HL-60 (cell line): Measurements from ENCODE around the gene FARS2.

Source experiments
- DNase-seq, 2 experiments: peaks; one replicate each; pipeline ENCODE4 v3.0.0-alpha.2; 2010 to 2020; ENCODE audit warnings: low read depth in 1 of 2, low spot score in 1 of 2
- H3K27ac ChIP-seq: fragments of 250-450 bp; sonication (Bioruptor Pico); replicated peaks from 2 replicates; pipeline ENCODE4 v1.5.1; 2020; ENCODE audit warnings: mild to moderate bottlenecking, moderate library complexity
- H3K27me3 ChIP-seq: fragments of 250-450 bp; sonication (Bioruptor Pico); 2 replicates; pipeline ENCODE4 v1.5.1; 2021; ENCODE audit warnings: mild to moderate bottlenecking, moderate library complexity; ENCODE audit not compliant: insufficient read depth, poor library complexity, severe bottlenecking
- H3K4me3 ChIP-seq: replicated peaks from 2 replicates; pipeline ENCODE4 v1.5.1; 2011; ENCODE audit warnings: mild to moderate bottlenecking, control low read depth, low read length; ENCODE audit not compliant: insufficient read depth
- GABPA ChIP-seq: IDR thresholded peaks from 2 replicates; pipeline ENCODE4 v1.6.1; 2012; ENCODE audit warnings: low read depth
- POLR2AphosphoS5 ChIP-seq: IDR thresholded peaks from 2 replicates; pipeline ENCODE4 v1.6.1; 2012; ENCODE audit warnings: low read depth
- SPI1 ChIP-seq: IDR thresholded peaks from 2 replicates; pipeline ENCODE4 v1.6.1; 2012; ENCODE audit warnings: low read depth, mild to moderate bottlenecking, borderline replicate concordance
- TF ChIP-seq, protein P1 (sequence below): IDR thresholded peaks from one replicate; pipeline ENCODE4 v1.5.1; 2011; ENCODE audit warnings: low read length, control low read depth, inconsistent platforms; ENCODE audit not compliant: insufficient read depth
- TF ChIP-seq, protein P2 (sequence below): IDR thresholded peaks from 2 replicates; pipeline ENCODE4 v1.6.1; 2012; ENCODE audit warnings: low read depth; ENCODE audit not compliant: insufficient replicate concordance

Gene FARS2

DNA sequence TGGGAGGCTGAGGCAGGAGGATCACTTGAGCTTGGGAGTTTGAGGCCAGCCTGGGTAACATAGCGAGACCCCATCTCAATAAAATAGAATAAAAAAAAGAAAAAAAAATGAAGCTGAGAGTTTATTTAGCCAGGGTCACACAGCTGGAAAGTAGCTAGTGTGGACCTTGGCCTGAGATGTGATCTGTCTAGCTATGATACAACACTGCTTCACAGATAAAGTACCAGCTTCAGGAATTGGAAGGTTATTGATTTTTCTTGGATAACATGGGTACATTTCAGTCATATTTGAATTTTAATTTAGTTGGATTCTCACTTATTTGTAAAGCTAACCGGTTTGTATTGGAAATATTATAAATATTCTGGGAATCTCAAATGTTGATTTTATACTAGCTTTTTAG is 5.1 kb downstream of the FARS2 start:
- DNase-seq: no peak
- no peak overlapping the region for H3K4me3 ChIP-seq
- TF ChIP-seq GABPA: no peak
- no peak for TF ChIP-seq POLR2AphosphoS5
- TF ChIP-seq, protein P1, sequence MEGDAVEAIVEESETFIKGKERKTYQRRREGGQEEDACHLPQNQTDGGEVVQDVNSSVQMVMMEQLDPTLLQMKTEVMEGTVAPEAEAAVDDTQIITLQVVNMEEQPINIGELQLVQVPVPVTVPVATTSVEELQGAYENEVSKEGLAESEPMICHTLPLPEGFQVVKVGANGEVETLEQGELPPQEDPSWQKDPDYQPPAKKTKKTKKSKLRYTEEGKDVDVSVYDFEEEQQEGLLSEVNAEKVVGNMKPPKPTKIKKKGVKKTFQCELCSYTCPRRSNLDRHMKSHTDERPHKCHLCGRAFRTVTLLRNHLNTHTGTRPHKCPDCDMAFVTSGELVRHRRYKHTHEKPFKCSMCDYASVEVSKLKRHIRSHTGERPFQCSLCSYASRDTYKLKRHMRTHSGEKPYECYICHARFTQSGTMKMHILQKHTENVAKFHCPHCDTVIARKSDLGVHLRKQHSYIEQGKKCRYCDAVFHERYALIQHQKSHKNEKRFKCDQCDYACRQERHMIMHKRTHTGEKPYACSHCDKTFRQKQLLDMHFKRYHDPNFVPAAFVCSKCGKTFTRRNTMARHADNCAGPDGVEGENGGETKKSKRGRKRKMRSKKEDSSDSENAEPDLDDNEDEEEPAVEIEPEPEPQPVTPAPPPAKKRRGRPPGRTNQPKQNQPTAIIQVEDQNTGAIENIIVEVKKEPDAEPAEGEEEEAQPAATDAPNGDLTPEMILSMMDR: no peak
- TF ChIP-seq SPI1: no peak
- TF ChIP-seq, protein P2, sequence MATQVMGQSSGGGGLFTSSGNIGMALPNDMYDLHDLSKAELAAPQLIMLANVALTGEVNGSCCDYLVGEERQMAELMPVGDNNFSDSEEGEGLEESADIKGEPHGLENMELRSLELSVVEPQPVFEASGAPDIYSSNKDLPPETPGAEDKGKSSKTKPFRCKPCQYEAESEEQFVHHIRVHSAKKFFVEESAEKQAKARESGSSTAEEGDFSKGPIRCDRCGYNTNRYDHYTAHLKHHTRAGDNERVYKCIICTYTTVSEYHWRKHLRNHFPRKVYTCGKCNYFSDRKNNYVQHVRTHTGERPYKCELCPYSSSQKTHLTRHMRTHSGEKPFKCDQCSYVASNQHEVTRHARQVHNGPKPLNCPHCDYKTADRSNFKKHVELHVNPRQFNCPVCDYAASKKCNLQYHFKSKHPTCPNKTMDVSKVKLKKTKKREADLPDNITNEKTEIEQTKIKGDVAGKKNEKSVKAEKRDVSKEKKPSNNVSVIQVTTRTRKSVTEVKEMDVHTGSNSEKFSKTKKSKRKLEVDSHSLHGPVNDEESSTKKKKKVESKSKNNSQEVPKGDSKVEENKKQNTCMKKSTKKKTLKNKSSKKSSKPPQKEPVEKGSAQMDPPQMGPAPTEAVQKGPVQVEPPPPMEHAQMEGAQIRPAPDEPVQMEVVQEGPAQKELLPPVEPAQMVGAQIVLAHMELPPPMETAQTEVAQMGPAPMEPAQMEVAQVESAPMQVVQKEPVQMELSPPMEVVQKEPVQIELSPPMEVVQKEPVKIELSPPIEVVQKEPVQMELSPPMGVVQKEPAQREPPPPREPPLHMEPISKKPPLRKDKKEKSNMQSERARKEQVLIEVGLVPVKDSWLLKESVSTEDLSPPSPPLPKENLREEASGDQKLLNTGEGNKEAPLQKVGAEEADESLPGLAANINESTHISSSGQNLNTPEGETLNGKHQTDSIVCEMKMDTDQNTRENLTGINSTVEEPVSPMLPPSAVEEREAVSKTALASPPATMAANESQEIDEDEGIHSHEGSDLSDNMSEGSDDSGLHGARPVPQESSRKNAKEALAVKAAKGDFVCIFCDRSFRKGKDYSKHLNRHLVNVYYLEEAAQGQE: no peak
- no peaks in the 10 kb centered on the region for H3K27me3 ChIP-seq
- H3K27ac ChIP-seq: no peak overlapping the region

DNA sequence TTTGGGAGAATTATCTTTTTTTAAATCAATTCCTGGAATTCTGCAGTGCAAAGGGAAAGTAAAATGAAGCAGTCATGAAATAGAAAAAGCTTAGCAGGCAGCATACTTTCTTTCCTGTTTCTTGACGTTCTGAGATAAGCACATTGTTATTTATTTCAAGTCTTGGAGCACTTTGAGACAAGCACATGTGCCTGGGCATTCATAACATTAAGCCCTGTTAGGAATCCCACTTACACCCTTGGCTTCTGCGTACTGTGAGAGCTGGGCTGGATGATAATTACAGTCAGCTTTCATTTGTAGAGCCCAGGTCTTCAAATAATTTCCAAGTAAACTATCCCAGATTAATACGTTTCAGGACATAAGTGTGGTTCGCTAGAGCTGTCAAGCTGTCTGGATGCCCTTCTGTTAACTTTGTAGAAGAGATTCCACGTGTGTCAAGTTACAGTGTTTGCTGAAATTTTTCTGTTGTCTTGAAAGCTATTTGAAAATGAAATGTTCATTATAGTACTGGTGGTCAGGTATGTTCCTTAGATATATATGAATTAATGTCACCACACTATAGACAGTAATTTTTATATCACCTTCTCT is 8.9 kb downstream of the FARS2 start:
- TF ChIP-seq, protein P1: no peak
- TF ChIP-seq, protein P2: no peak
- TF ChIP-seq POLR2AphosphoS5 (no peak), SPI1 (no peak), GABPA (no peak)
- no peak for DNase-seq
- Histone ChIP-seq H3K27ac (no peak overlapping the region), H3K27me3 (no peaks in the 10 kb centered on the region), H3K4me3 (no peak overlapping the region)

DNA sequence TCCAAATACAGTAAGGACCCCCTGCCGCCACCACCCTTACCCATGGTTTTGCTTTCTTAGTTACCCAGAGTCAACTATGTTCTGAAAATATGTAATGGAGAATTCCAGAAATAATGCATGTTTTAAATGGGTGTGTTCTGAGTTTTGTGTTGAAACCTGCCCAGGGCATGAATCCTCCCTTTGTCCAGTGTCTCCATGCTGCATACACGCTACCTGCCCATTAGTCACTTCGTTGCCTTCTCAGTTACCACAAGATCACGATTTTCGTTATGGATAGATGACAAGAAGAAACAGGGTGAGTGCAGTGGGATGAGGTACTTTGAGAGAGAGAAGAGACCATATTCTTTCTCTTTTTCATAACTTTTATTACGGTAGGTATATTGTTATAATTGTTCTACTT is 10.6 kb downstream of the FARS2 start:
- no peak overlapping the region for H3K27ac ChIP-seq
- TF ChIP-seq, protein P2: no peak
- TF ChIP-seq SPI1 (no peak), GABPA (no peak), POLR2AphosphoS5 (no peak)
- TF ChIP-seq, protein P1: no peak
- no peak for DNase-seq
- no peaks in the 10 kb centered on the region for H3K27me3 ChIP-seq
- no peak overlapping the region for H3K4me3 ChIP-seq
